OCI-LY1 (cell line): ENCODE data around the gene RECQL5.

Source experiments
- CTCF ChIP-seq: fragments of 200-600 bp; sonication (generic), shearing (Covaris generic); IDR thresholded peaks from 2 replicates; pipeline ENCODE4 v1.5.1; 2017; ENCODE audit warnings: mild to moderate bottlenecking, antibody characterized with exemption, low read length, moderate library complexity, mixed read lengths
- EZH2 ChIP-seq: fragments of 200-600 bp; sonication (generic), shearing (Covaris generic); IDR thresholded peaks from 2 replicates; pipeline ENCODE4 v1.8.0; 2017; ENCODE audit warnings: borderline replicate concordance, mixed run types, mild to moderate bottlenecking, antibody characterized with exemption, low read length, moderate library complexity, mixed read lengths

GRCh38 chr17:75619506-75620431 lies 47.2 kb downstream of the RECQL5 start:
- TF ChIP-seq CTCF = peak; percentile 56
- TF ChIP-seq EZH2 = no peak
